GM18868 (cell line): ENCODE results near the gene STARD13.
"Not testable (repeated sequence)": the region's sequence is repeated elsewhere in the genome, so short reads cannot be mapped to it uniquely, and the experiment has no call there.

Experiments
- ATAC-seq: cut with Tn5 transposase; IDR thresholded peaks from one replicate; pipeline ENCODE4 v1.9.1; 2021; ENCODE audit warnings: mild to moderate bottlenecking, moderate library complexity; ENCODE audit not compliant: unreplicated experiment

STARD13 gene

GRCh38 chr13:33181264-33181663, 104.3 kb downstream of the STARD13 start:
- ATAC-seq = no peak

- no peak for ATAC-seq
Observed at GRCh38 chr13:33180122-33180804, 105.3 kb downstream of the STARD13 start.

GRCh38 chr13:33179463-33179862, 106.1 kb downstream of the STARD13 start:
- no peak for ATAC-seq

DNA sequence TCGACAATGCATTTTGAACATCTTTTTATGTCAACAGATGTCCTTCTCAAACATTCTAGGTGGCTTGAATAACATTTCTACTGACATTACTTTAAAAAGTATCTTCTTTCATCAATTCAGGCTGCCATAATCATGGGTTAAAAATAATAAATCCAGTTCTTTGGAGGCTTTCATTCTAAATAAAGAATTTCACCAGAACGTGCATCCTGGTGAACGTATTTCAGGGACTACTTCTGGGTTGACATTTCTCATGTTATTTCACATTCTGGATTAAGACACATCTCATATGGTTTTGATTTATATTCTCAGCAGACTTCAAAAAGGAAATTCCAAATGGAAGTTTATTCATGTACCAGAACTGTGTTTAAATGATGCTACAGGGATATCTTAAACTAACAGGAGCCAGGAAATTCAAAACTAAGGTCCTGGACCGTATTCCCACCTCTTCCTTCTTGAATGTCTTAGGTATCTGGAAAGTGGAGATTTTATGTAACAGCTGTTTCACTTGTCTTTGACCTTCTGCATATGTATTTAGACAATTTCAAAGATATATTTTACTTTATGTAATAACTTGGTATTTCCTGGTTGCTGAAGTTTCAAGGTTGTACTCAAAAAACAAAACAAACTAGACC, 107.2 kb downstream of the STARD13 start:
- ATAC-seq = no peak

- not testable (repeated sequence) for ATAC-seq
Observed at GRCh38 chr13:33177340-33178208, 108.0 kb downstream of the STARD13 start.

DNA sequence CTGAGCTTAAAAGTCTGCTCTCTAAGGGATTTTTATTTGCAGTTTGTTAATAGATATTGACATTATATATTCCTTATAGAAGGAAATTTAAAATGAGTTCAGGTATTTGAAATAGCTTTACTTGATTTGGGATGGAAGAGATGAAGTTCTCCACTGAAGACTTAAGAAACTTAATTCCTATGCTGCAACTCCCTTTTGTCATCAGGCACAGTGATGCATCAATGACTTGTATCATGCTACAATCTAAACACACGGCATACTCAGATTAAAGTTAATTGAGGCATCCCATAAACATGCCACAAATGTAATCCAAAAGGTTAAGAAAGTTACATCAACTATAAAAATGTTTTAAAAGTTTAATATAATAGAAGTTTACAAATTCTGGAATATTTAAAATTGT, 109.0 kb downstream of the STARD13 start:
- ATAC-seq = no peak

DNA sequence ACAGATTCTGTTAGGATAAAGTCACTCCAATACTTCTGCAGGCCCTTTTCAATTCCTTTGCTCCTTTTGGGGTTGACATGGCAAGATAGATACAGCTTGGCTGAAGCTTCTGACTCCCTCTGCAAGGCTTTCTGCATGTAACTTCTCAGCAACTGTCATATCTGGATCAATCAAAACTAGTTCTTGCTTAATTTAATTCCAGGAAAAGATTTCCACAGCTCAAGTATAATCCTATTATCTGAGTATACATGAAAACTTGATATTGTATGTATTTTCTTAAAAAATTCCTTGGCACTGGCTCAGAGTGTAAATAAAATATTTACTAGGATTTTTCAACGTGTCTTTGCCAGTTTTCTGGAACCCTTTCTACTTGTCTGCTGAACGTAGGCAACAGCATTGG, 109.6 kb downstream of the STARD13 start:
- ATAC-seq = no peak

DNA sequence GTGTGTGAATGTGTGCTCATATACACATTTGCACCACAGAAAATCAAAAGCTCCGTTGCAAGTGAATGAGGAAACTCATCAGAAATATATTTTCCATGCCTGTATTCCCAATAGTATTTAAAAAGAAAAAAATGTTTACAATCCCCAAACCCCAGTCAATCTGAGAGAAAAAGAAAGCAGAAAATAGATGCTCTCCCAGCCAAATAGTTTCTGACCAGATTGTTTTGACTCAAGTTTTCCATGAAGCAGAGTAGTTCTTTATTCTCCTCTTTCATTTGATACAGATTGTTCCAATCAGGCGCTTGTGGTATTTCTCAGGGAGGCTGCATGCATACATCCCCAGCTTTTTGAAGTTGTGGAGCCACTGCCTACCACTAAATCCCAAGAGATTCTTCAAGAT, 110.6 kb downstream of the STARD13 start:
- no peak for ATAC-seq

DNA sequence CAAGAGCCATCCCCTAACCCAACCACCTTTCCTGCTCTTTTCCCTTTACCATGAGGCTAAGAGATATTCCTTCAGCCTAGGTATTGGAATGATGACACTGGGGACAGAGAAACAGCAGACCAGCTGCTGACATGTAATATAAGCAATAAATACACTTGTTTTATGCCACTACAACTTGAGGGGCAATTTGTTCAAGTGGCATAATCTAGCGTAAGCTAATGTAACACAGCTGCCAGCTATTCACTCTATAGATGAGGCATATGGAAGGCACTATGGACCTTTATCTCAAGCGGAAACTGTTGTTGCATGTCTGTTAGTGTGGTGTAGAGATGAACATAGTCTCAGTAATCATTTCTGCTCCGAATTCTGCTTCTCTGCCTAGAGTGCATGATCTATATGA, 111.1 kb downstream of the STARD13 start:
- ATAC-seq = no peak

GRCh38 chr13:33172911-33173310, 112.6 kb downstream of the STARD13 start:
- no peak for ATAC-seq

GRCh38 chr13:33172400-33172799, 113.2 kb downstream of the STARD13 start:
- no peak for ATAC-seq

- no peak for ATAC-seq
Observed at GRCh38 chr13:33169273-33169980, 116.1 kb downstream of the STARD13 start.

DNA sequence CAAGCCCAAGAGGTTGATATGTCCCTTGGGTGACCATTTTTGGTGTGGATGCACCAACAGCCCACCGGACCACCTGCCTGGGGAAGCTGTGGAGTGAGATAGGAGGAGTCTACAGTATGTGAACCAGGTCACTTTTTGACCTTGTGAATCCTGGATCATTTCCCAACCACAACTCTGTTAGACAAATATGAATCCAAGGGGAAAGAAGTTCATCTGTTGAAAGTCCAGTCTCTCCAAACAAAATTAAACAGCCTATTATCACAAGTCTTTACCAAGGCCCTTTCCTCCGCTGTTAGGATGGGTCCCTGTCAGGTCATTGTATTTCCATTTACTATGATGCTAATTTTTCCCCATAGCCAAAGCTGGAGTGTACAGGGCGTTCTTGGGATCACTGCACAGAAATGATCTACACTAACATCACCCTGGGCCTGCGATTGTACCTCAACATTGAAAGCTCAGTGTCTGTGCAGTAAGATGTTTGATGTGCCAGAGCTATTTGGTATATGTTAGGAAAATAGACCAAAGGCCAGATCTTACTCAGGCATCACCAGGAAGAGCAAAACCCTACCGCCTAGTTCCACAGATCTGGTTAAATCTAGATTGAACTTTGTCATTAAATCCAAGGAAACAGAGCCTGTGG, 117.1 kb downstream of the STARD13 start:
- no peak for ATAC-seq

- no peak for ATAC-seq
Observed at GRCh38 chr13:33167491-33167890, 118.1 kb downstream of the STARD13 start.

DNA sequence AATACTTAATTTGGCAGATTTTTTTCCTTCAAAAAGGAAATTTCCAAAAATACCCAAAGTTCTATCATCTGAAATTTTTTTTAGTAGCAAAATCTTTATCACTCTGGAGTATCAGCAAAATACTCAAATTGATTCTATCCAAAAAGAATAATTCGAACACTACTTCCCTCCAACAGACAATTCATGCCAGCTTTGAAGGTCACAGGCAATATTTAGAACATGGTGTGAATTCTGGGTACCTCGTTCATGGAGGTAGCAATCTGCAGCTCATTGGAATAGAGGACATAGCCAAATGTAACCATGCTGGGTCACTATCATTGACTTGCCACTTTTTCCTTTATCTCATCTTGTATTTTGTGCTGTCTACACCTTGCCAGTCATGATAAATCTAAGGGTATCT, 119.8 kb downstream of the STARD13 start:
- ATAC-seq = no peak

DNA sequence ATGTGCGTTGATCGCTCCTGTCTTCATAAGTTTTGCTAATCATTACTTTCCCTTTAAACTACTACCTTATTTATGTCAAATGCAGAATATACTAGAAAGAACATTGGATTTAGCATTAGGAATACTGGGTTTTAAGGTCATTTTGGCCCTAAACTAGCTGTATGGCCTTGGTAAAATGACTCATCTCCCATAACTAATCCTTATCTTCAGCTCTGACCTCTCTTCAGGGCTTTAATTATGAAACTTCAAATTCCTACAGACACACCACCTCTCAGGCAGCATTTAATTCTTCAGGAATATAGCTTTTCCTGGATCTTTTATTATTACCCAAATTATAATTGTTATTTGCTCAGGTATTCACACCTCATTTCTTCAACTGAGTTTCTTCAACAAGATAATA, 121.2 kb downstream of the STARD13 start:
- ATAC-seq = no peak

DNA sequence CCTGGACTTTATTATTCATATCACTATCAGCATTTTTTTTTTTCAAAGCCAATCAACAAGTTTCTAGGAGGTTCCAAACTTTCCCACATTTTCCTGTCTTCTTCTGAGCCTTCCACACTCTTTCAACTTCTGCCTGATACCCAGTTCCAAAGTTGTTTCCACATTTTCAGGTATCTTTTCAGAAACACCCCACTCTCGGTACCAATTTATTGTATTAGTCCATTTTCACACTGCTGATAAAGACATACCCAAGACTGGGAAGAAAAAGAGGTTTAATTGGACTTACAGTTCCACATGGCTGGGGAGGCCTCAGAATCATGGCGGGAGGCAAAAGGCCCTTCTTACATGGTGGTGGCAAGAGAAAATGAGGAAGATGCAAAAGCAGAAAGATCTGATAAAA, 122.8 kb downstream of the STARD13 start:
- ATAC-seq = not testable (repeated sequence)

GRCh38 chr13:33158816-33159215, 126.7 kb downstream of the STARD13 start:
- ATAC-seq = no peak

- no peak for ATAC-seq
Observed at GRCh38 chr13:33158271-33158670, 127.3 kb downstream of the STARD13 start.

DNA sequence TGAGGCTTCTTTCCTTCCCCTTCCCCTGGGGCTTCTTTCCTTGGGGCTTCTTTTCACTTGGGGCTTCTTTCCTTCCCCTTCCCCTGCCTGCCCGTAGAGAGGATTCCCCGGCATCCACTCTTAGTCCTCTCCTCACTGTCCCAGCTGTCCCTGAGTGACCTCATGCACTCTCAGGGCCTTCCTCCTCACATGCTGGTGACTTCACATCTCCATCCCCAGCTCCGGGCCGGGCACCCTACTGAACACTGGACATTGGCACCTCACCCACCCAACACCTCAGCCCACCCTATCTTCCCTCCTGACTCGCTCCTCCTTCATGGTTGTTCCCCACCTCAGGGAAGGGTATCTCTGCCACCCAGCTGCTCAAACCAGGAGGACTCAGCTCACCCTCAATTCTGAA, 130.6 kb downstream of the STARD13 start:
- ATAC-seq = no peak
